Bronchial epithelial cell (primary cell): ENCODE data around the gene CH25H. TPM values are rescaled to one million over a fixed set of nuclear protein-coding genes. Genes with fewer than 3 reads are reported as not detected.
A peak's percentile ranks its signal among the peaks of the same experiment; 100 is the strongest.

Experiments
- DNase-seq: peaks from one replicate; pipeline ENCODE4 v3.0.0-alpha.2; 2010; ENCODE audit warnings: low read depth
- FAIRE-seq: peaks from 2 replicates; lab custom pipeline; 2011; peaks lifted over from hg19 to GRCh38; lab: Jason Lieb, UNC
- H3K27me3 ChIP-seq: 2 replicates; pipeline ENCODE4 v1.5.1; 2011; ENCODE audit warnings: low read length; ENCODE audit not compliant: control insufficient read depth, insufficient read depth
- H3K36me3 ChIP-seq: 2 replicates; pipeline ENCODE4 v1.5.1; 2011; ENCODE audit warnings: low read length; ENCODE audit not compliant: control insufficient read depth, insufficient read depth
- H3K4me3 ChIP-seq: 2 replicates; pipeline ENCODE4 v1.5.1; 2011; ENCODE audit warnings: mild to moderate bottlenecking, low read depth, low read length, control low read depth
- CTCF ChIP-seq: IDR thresholded peaks from 2 replicates; pipeline ENCODE4 v1.5.1; 2011; ENCODE audit warnings: mild to moderate bottlenecking, moderate library complexity, low read length, control low read depth, inconsistent platforms; ENCODE audit not compliant: insufficient read depth, severe bottlenecking
- total RNA-seq: library from RNA; depleted of rRNA; stranded (reverse); fragments of >200 nt; gene quantifications from 2 replicates; pipeline ENCODE4 v1.2.1, GENCODE V29; 2014

CH25H gene
- total RNA-seq, 1 donor from 2014 or later = not detected

GRCh38 chr10:89224739-89225443, 17.8 kb upstream of the CH25H start:
- Histone ChIP-seq H3K36me3 (no peaks in the 10 kb centered on the region), H3K27me3 (no peaks in the 10 kb centered on the region), H3K4me3 (no peak overlapping the region)
- peak; percentile 53 for TF ChIP-seq CTCF
- no peak for DNase-seq
- FAIRE-seq = no peak

GRCh38 chr10:89221919-89222318, 14.8 kb upstream of the CH25H start:
- Histone ChIP-seq H3K4me3 (no peak overlapping the region), H3K36me3 (no peaks in the 10 kb centered on the region), H3K27me3 (no peaks in the 10 kb centered on the region)
- TF ChIP-seq CTCF = no peak
- no peak for FAIRE-seq
- DNase-seq = no peak

GRCh38 chr10:89219513-89220218, 12.5 kb upstream of the CH25H start:
- DNase-seq = peak; percentile 24
- H3K4me3 ChIP-seq = no peak overlapping the region
- no peaks in the 10 kb centered on the region for H3K27me3 ChIP-seq
- no peak for TF ChIP-seq CTCF
- FAIRE-seq = no peak
- no peaks in the 10 kb centered on the region for H3K36me3 ChIP-seq

GRCh38 chr10:89217057-89217990, 10.2 kb upstream of the CH25H start:
- Histone ChIP-seq H3K36me3 (no peaks in the 10 kb centered on the region), H3K27me3 (no peaks in the 10 kb centered on the region), H3K4me3 (no peak overlapping the region)
- TF ChIP-seq CTCF = peak; percentile 42
- FAIRE-seq (no peak), DNase-seq (peak; percentile 55)

- no peak overlapping the region for H3K4me3 ChIP-seq
- FAIRE-seq (no peak), DNase-seq (no peak)
- TF ChIP-seq CTCF = no peak
- H3K36me3 ChIP-seq = no peaks in the 10 kb centered on the region
- H3K27me3 ChIP-seq = no peaks in the 10 kb centered on the region
Observed at GRCh38 chr10:89216056-89216455, 8.9 kb upstream of the CH25H start.
